HepG2 (cell line): ENCODE data around the gene FKBP8. TPM values are rescaled to one million over a fixed set of nuclear protein-coding genes. Genes with fewer than 3 reads are reported as not detected.
A peak's percentile ranks its signal among the peaks of the same experiment; 100 is the strongest.

Source experiments
- AKNA ChIP-seq: sonication (generic); formaldehyde crosslinking; IDR thresholded peaks from 2 replicates; pipeline ENCODE4 v1.4.0; 2020; ENCODE audit warnings: missing genetic modification reagents, borderline replicate concordance
- CREB3 ChIP-seq: sonication (generic); formaldehyde crosslinking; IDR thresholded peaks from 2 replicates; pipeline ENCODE4 v1.5.0; 2020; ENCODE audit warnings: missing genetic modification reagents
- FOXP1 ChIP-seq, 2 experiments: fragments of 450-650 bp in 1 of 2; IDR thresholded peaks; 2 replicates each; pipeline ENCODE4 v1.6.1; 2017 to 2018; ENCODE audit warnings: antibody characterized with exemption in 1 of 2
- KLF13 ChIP-seq: sonication (generic); formaldehyde crosslinking; IDR thresholded peaks from 2 replicates; pipeline ENCODE4 v1.4.0; 2020; ENCODE audit warnings: mild to moderate bottlenecking, missing genetic modification reagents
- KLF16 ChIP-seq, 2 experiments: sonication (generic) in 1 of 2; formaldehyde crosslinking in 1 of 2; IDR thresholded peaks; 2 replicates each; pipeline versions ENCODE4 v1.6.1 to v1.8.0; 2016 to 2023; ENCODE audit warnings: missing genetic modification reagents in 2 of 2, missing compliant biosample characterization in 1 of 2
- NR0B2 ChIP-seq: sonication (generic); formaldehyde crosslinking; IDR thresholded peaks from 2 replicates; pipeline ENCODE4 v1.4.0; 2020; ENCODE audit warnings: mild to moderate bottlenecking, missing genetic modification reagents
- PTBP1 ChIP-seq: fragments of 200-400 bp; formaldehyde crosslinking; IDR thresholded peaks from 2 replicates; pipeline ENCODE4 v1.6.1; 2018; ENCODE audit warnings: low read length, low read depth; ENCODE audit not compliant: poor library complexity, severe bottlenecking
- SYNCRIP ChIP-seq: fragments of 200-400 bp; formaldehyde crosslinking; IDR thresholded peaks from 2 replicates; pipeline ENCODE4 v1.6.1; 2018; ENCODE audit warnings: mild to moderate bottlenecking, low read depth, low read length; ENCODE audit not compliant: insufficient read depth
- YEATS2 ChIP-seq: sonication (generic); formaldehyde crosslinking; IDR thresholded peaks from 2 replicates; pipeline ENCODE4 v1.4.0; 2020; ENCODE audit warnings: missing genetic modification reagents, borderline replicate concordance
- ZIK1 ChIP-seq: sonication (generic); formaldehyde crosslinking; IDR thresholded peaks from 2 replicates; pipeline ENCODE4 v1.5.0; 2020; ENCODE audit warnings: mild to moderate bottlenecking, low read depth, missing genetic modification reagents, borderline replicate concordance
- ZNF276 ChIP-seq: sonication (generic); formaldehyde crosslinking; IDR thresholded peaks from 2 replicates; pipeline ENCODE4 v1.4.0; 2020; ENCODE audit warnings: mild to moderate bottlenecking, low read depth, missing genetic modification reagents
- ZNF784 ChIP-seq: sonication (generic); formaldehyde crosslinking; IDR thresholded peaks from 2 replicates; pipeline ENCODE4 v1.5.1; 2020; ENCODE audit warnings: missing genetic modification reagents, mild to moderate bottlenecking, borderline replicate concordance
- polyA plus RNA-seq, 8 experiments: library from polyadenylated mRNA; depleted of rRNA in 3 of 8; stranded (reverse) in 7 of 8; unstranded in 1 of 8; fragments of >200 nt; fragmentation: Illumina TruSeq in 4 of 8; extraction: Trizol in 4 of 8; gene quantifications; 2 replicates each; pipeline versions ENCODE4 v1.2.1 to v1.2.3, GENCODE V29; 2011 to 2016; ENCODE audit warnings: low read depth in 4 of 8, missing spikeins in 1 of 8, mixed read lengths in 1 of 8; ENCODE audit not compliant: insufficient read depth in 1 of 8
- total RNA-seq, 5 experiments: library from RNA; depleted of rRNA; stranded (reverse); fragments of >200 nt; fragmentation: Illumina TruSeq; extraction: Trizol; gene quantifications; 2 replicates each; pipeline ENCODE4 v1.2.3, GENCODE V29; 2016; ENCODE audit warnings: low read depth in 1 of 5
- TF ChIP-seq, protein P1 (sequence below): sonication (generic); formaldehyde crosslinking; IDR thresholded peaks from 2 replicates; pipeline ENCODE4 v1.5.0; 2020; ENCODE audit warnings: missing genetic modification reagents
- TF ChIP-seq, protein P2 (sequence below): sonication (generic); formaldehyde crosslinking; IDR thresholded peaks from 2 replicates; pipeline ENCODE4 v1.4.0; 2020; ENCODE audit warnings: low read depth, mild to moderate bottlenecking, missing genetic modification reagents

The FKBP8 gene
- total and polyA plus RNA-seq, 2 of the 13 experiments (the other 11 are each of a cell fraction or from before 2014, with no cell fraction given): 81.7 to 93.9 TPM

- TF ChIP-seq AKNA (CRISPR knock-in tag) (no peak), ZNF784 (CRISPR knock-in tag) (no peak), NR0B2 (CRISPR knock-in tag) (0 out of 2 replicates have a peak, but pooled peaks have one; percentile 26), SYNCRIP (no peak), PTBP1 (no peak), YEATS2 (CRISPR knock-in tag) (no peak), CREB3 (CRISPR knock-in tag) (0 out of 2 replicates have a peak, but pooled peaks have one; percentile 51), KLF13 (CRISPR knock-in tag) (no peak), KLF16 (CRISPR knock-in tag; IDR thresholded peaks at IDR 0.05) (0 out of 4 replicates have a peak, but pooled peaks of 1 of the 2 experiments have one; percentile 27), ZIK1 (peak; percentile 47; the same call in 1 of the 2 replicates), ZNF276 (CRISPR knock-in tag) (no peak), FOXP1 (IDR thresholded peaks at IDR 0.05) (no peak), FOXP1 (CRISPR knock-in tag; IDR thresholded peaks at IDR 0.05) (no peak)
- TF ChIP-seq, protein P1, sequence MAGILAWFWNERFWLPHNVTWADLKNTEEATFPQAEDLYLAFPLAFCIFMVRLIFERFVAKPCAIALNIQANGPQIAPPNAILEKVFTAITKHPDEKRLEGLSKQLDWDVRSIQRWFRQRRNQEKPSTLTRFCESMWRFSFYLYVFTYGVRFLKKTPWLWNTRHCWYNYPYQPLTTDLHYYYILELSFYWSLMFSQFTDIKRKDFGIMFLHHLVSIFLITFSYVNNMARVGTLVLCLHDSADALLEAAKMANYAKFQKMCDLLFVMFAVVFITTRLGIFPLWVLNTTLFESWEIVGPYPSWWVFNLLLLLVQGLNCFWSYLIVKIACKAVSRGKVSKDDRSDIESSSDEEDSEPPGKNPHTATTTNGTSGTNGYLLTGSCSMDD (CRISPR knock-in tag): no peak
- TF ChIP-seq, protein P2, sequence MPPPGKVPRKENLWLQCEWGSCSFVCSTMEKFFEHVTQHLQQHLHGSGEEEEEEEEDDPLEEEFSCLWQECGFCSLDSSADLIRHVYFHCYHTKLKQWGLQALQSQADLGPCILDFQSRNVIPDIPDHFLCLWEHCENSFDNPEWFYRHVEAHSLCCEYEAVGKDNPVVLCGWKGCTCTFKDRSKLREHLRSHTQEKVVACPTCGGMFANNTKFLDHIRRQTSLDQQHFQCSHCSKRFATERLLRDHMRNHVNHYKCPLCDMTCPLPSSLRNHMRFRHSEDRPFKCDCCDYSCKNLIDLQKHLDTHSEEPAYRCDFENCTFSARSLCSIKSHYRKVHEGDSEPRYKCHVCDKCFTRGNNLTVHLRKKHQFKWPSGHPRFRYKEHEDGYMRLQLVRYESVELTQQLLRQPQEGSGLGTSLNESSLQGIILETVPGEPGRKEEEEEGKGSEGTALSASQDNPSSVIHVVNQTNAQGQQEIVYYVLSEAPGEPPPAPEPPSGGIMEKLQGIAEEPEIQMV (CRISPR knock-in tag): no peak
These were observed 21.7 kb downstream of the FKBP8 start, which contains the start of gene ELL (continued) for GRCh38 chr19:18521692-18522123.
